AG04449 (cell line): ENCODE data around the gene RASL10B.

Experiments used
- CTCF ChIA-PET: fragments of 350-600 bp; formaldehyde crosslinking; extraction: SDS; loops from one replicate; lab custom pipeline; 2021; ENCODE audit warnings: antibody characterized with exemption; lab: Yijun Ruan, JAX
- POLR2A ChIA-PET: fragments of 400-600, 350-600 bp; formaldehyde crosslinking; extraction: SDS; loops from one replicate; lab custom pipeline; 2020; ENCODE audit warnings: antibody characterized with exemption, inconsistent platforms; lab: Yijun Ruan, JAX
- DNase-seq: peaks from one replicate; pipeline ENCODE4 v3.0.0-alpha.2; 2010; ENCODE audit warnings: low read depth, low spot score
- H3K4me3 ChIP-seq: 2 replicates; pipeline ENCODE4 v1.5.1; 2011; ENCODE audit warnings: low read depth, mild to moderate bottlenecking, control low read depth, low read length
- CTCF ChIP-seq: IDR thresholded peaks from one replicate; pipeline ENCODE4 v1.5.1; 2011; ENCODE audit warnings: mild to moderate bottlenecking, moderate library complexity, low read length, control low read depth, inconsistent platforms; ENCODE audit not compliant: insufficient read depth; ENCODE audit errors: missing control alignments

Gene RASL10B

GRCh38 chr17:35765756-35766488 is 34.5 kb downstream of the RASL10B start:
- TF ChIP-seq CTCF, result no peak
- no peak for DNase-seq
- CTCF ChIA-PET, result interaction anchor here (0.9 to 28.6 kb wide), 12 partner anchors 12 to 188 kb away, joined by 3 to 819 read pairs (median 21); partner anchors contain the start of genes GAS2L2, MMP28, PEX12 and TAF15
- POLR2A ChIA-PET, result interaction anchor here (1.2 kb wide), 1 partner anchor 43 kb away, joined by 6 read pairs; the partner anchor contains the start of gene TAF15
- no peak overlapping the region for H3K4me3 ChIP-seq

- TF ChIP-seq CTCF, result no peak
- no peak for DNase-seq
- POLR2A ChIA-PET, result interaction anchor here (1.6 kb wide), 1 partner anchor 43 kb away, joined by 5 read pairs; the partner anchor contains the start of gene TAF15
- H3K4me3 ChIP-seq, result no peak overlapping the region
- CTCF ChIA-PET, result interaction anchor here (0.6 to 28.6 kb wide), 14 partner anchors 14 to 383 kb away, joined by 3 to 819 read pairs (median 4); partner anchors contain the start of genes MMP28, RASL10B and TAF15
Measured at GRCh38 chr17:35766489-35766877, 35.0 kb downstream of the RASL10B start.

GRCh38 chr17:35766903-35767510 is 35.6 kb downstream of the RASL10B start:
- H3K4me3 ChIP-seq, result no peak overlapping the region
- no peak for DNase-seq
- TF ChIP-seq CTCF, result peak; percentile 50
- POLR2A ChIA-PET, result interaction anchor here (1.6 kb wide), 1 partner anchor 42 kb away, joined by 5 read pairs; the partner anchor contains the start of gene TAF15
- CTCF ChIA-PET, result interaction anchor here (0.6 to 28.6 kb wide), 17 partner anchors 10 to 382 kb away, joined by 3 to 819 read pairs (median 4); partner anchors contain the start of genes MMP28, RASL10B and TAF15

GRCh38 chr17:35768797-35769196 is 37.4 kb downstream of the RASL10B start:
- POLR2A ChIA-PET, result no interaction called here
- no peak for TF ChIP-seq CTCF
- H3K4me3 ChIP-seq, result no peak overlapping the region
- CTCF ChIA-PET, result interaction anchor here (0.9 to 28.6 kb wide), 8 partner anchors 10 to 156 kb away, joined by 3 to 819 read pairs (median 55); partner anchors contain the start of genes MMP28 and TAF15
- no peak for DNase-seq

GRCh38 chr17:35769895-35770486 is 38.6 kb downstream of the RASL10B start:
- POLR2A ChIA-PET, result no interaction called here

More at GRCh38 chr17:35769895-35770486, 38.6 kb downstream of the RASL10B start:
- no peak overlapping the region for H3K4me3 ChIP-seq
- no peak for DNase-seq
- CTCF ChIA-PET, result interaction anchor here (0.8 to 28.6 kb wide), 10 partner anchors 9 to 157 kb away, joined by 3 to 819 read pairs (median 4); partner anchors contain the start of genes C17orf50, GAS2L2, MMP28 and TAF15
- peak; percentile 1 for TF ChIP-seq CTCF
